CD4-positive, alpha-beta T cell treated with Interleukin-15 for 4 hours (primary cell): Measurements from ENCODE around the gene SSU72.
"Not testable (repeated sequence)": the region's sequence is repeated elsewhere in the genome, so short reads cannot be mapped to it uniquely, and the experiment has no call there.

Experiments
- DNase-seq: peaks from one replicate; pipeline ENCODE4 v3.0.0-alpha.2; 2020; ENCODE audit warnings: low spot score

The SSU72 gene

GRCh38 chr1:1595341-1595740 is 20.7 kb upstream of the SSU72 start:
- not testable (repeated sequence) for DNase-seq

DNA sequence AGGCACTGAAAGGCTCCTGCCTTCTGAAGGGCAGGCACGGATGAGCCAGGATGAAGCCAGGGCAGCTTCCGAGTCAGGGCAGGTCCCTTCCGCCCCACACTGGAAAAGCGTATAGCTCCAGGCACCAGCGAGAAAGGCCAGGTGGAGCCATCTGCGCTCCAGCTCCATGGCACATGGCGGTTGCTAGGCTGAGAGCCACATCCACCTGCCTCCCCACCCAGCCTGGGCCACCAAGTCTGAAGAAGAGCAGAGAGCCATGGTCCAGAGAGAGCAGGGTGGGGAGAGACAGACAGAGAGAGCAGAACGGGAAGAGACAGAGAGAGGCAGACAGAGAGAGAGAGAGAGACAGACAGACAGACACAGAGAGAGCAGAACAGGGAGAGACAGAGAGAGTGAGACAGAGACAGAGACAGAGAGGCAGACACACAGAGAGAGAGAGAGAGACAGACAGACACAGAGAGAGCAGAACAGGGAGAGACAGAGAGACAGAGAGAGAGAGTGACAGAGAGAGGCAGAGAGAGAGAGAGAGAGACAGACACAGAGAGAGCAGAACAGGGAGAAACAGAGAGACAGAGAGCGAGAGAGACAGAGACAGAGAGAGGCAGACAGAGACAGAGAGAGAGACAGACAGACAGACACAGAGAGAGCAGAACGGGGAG is 20.1 kb upstream of the SSU72 start:
- DNase-seq = no peak

- no peak for DNase-seq
Observed at GRCh38 chr1:1593834-1594601, 19.4 kb upstream of the SSU72 start.

DNA sequence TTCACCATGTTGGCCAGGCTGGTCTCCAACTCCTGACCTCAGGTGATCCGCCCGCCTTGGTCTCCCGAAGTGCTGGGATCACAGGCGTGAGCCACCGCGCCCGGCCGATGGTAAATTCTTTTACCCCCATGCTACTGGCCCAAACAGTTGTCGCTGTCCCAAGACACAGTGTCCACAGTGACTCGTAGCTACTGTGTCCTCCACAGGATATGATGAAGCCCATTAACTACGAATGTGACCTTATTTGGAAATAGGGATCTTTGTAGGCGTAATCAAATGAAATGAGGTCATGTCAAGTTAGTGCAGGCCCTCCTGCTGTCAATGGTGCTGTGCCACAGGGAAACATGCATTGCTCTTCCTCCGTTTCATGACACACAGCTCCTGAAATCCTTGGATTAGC is 16.8 kb upstream of the SSU72 start:
- no peak for DNase-seq

DNA sequence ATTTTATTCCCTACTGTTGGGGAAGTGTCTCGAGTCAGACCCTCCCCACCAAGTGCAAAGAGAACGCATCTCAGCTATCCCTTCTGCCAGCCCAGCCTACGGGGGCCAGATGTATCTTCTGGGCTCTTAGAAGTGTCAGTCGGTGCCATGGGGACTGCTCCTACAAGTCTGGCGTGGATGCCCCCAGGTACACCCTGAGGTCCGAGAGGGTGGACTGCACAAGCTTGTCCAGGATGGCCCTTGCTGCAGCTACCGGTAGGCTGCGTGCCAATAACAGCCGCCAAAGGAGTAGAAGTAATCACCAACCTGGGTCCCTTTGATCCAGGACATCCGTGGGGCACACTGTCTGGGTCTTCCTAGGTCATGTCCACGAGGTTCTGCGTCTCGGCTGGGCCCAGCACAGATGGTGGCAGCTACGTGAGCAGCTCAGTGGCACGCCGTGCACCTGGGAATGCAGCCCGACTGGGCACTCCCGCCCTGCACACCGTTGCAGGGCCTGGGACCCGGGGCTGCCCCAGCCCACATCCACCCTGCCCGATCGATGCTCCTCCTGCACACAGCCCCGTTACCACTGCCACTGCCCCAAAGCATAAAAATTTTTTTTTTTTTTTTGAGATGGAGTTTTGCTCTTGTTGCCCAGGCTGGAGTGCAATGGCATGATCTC is 8.8 kb upstream of the SSU72 start:
- no peak for DNase-seq

- DNase-seq = no peak
Observed at GRCh38 chr1:1582585-1583346, 8.1 kb upstream of the SSU72 start.

DNA sequence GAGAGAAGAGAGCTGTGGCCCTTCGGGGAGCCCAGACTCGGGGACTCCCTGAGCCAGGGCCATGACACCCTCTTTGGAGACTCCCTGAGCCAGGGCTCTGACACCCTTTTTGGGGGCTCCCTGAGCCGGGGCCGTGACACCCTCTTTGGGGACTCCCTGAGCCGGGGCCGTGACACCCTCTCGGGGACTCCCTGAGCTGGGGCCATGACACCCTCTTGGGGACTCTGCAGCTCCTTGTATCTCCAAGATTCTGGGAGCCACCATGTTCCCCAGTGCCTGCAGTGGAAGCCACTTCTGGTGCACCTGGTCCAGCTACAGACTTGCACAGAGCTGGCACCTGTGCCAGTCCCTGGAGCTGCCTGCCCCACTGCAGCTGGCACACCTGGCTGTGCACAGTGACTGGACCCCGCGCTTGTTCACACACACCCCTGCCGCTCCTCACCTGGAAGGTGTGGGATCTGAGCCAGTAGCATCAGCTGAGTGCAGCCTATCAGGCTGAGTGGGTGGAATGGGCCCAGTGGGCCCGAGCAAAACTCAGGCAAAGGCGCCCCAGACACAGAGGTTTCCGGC is 3.8 kb upstream of the SSU72 start:
- no peak for DNase-seq

DNA sequence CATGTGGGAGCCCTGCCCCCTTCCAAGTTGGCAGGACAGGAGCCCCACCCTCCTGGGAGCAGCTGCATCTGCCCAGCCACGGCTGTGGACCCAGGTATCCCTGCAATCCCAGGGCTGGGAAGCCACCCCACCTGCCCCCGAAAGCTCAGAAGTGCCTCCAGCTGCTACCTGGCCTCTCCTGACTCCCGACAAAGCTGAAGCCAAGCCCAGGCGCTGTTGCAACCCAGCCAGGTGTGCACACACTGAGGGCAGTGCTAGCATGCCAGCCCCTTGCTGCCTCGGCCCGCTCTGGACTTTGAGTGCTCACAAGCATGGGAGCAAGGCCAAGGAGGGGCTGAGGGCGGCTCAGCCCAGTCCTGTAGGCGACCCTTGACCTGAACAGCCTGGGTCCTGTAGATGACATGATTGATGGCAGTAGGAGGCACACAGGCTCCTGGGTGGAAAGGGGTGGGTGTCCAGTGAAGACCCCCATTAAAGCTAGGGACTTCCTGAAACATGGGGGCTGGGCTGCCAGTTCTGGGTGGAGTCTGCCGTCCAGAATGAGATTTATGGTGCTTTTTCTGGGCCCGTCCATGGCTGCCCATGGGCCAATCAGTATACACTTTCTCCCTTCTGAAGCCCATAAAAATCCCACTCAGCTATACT is 2.8 kb upstream of the SSU72 start:
- DNase-seq = no peak

DNA sequence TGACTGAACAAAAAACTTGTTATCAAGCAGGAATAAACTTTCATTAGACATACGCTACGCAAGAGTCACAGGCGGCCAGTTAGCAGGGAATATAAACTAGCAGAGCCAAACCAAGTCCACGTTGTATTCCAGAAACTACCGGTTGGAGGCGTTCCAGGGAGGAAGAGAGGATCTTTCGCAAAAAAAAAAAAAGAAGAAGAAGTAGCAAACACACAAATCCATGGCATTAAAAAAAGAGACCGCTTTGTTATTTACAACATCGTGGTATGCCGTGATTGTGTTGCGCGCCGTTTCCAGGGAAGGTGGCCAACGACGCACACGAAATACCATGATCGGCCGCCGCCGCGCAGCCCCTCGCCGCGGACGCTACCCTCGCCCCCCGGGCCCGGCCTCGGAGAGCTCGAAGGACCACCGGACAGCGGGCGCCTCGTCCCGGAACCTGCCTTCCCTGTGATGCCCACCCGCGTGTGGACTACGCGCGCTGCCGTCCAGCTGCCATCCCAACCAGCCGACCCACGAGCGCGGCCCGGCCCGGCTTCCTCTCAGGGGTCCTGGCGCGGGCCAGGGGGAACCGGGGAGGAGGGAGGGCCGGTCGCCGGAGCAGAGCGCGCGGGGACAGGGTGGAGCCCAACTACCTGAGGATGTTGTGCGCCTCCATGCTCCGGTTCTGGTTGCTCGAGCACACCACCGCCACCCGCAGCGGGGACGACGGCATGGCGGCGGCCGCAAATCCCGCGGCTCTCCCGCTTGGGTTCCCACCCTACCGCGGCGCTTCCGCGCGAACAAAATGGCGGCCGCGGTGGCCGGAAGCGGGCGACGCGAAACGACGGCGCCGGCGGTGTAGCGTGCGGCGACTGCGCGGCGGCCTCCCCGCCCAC is 581 bp downstream of the SSU72 start:
- DNase-seq = peak; percentile 62

DNA sequence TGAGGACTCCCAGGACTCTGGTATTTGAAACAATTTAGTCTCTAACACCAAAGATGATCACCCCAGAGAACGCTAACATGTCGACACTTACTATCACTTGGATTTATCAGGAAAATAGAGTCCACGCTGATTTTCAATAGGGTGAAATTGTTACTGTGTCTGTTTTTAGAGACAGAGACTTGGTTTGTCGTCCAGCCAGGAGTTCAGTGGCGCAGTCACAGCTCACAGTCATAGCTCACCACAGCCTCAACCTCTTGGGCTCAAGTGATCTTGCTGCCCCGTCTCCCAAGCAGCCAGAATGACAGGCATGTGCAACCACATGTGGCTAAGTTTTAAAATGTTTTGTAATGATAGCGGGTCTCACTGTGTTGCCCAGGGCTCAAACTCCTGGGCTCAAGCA is 5.3 kb downstream of the SSU72 start:
- DNase-seq = no peak

GRCh38 chr1:1567891-1568291 is 6.8 kb downstream of the SSU72 start:
- DNase-seq = no peak

- no peak for DNase-seq
Observed at GRCh38 chr1:1567152-1567875, 7.3 kb downstream of the SSU72 start.

DNA sequence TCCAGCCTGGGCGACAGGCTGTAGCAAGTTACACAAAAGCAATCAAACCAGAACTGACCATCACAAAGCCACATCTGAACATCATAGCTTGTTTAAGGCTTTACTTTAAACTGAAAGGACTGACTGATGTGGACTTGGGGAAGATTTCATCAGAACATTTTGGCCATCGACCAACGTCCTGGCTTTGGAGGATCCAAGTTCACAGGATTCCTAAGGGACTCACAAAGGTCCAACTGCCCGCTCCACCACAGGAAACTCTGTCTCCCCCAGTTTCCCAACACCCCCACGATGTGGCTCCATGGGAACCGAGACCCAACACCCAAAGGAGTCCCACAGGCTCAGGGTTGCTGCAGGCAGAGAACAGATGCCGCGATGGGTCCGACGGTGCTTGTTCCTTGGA is 9.3 kb downstream of the SSU72 start:
- no peak for DNase-seq

DNA sequence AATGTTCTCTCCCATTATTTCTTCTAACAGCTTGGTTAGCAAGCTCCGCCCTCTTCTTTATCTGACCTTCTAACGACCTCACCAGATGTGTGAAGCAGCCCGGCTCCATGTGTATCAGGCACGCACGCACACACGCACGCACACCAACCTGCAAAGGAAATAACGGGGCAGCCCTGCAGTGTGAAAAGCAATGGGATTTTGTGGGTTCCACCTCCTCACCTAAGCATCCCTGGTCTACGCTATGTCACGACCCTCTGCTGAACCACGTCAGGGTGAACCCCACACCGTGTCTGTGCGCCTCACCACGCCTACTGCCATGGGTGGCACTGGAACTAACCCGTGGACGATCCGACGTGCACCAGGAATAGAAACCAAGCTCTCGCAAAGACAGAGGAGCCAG is 10.4 kb downstream of the SSU72 start:
- DNase-seq = no peak

DNA sequence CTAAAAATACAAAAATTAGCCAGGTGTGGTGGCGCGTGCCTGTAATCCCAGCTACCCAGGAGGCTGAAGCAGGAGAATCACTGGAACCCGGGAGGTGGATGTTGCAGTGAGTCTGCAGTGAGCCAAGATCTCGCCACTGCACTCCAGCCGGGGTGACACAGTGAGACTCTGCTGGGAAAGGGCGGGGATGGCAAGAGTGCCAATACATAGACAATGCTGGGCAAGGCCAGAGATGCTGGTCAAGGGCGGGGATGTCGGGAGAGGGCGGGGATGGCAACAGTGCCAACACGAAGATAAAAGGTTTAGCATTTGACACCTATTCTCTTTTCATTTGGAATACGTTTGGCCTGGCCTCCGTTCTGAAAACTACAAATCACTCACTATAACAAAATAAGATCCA is 11.0 kb downstream of the SSU72 start:
- DNase-seq = no peak

DNA sequence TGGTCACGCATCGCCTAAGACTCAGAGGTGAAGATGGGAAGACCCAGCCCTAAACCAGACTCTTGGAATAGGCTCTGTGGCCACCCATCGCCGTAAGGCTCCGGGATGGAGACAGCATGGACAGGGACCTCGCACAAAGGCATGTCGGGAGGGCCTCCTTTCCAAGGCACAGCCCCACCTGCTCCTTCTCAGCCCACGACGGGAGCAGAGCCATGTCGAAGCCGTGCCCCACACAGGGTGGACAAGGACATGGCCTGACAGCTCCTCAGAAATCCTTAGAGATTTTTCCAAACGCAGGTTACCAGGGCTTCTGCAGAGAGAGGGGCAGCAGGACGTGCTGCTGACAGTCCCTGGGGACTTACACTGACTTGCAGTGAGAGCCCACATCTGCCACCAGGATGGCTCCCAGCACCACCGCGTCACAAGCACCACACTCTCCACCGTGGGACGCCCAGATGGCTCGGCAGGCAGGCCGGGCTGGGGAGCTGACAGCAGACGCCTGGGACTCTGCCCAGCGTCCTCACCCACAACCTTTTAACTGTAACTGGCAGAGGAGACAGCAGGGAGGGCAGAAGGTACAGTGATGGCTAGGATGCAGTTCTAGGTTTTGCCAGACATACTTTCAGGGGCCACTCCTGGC is 12.0 kb downstream of the SSU72 start:
- DNase-seq = no peak

- DNase-seq = no peak
Observed at GRCh38 chr1:1561801-1562470, 12.7 kb downstream of the SSU72 start.

- DNase-seq = no peak
Observed at GRCh38 chr1:1560178-1560577, 14.5 kb downstream of the SSU72 start.

DNA sequence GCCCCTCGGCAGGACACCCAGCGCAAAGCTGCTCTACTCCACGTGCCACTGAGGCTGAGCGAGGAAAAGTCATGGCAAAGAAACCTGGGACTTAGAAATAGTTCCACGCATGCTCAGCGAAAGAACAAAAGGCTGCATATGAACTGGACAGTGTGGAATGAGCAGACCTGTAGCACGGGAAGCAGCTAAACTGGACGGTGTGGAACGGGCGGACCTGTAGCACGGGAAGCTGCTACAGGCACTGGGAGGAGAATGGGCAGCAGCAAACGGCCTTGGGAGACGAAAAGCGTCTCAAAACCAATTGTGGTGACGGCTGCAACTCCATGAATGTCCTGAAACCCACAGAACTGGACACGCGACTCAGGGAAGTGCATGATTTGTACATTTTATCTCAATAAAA is 15.6 kb downstream of the SSU72 start:
- DNase-seq = no peak
